Measurements from ENCODE around the gene ADAM19.

The ADAM19 gene

GRCh38 chr5:157463621-157464518, 111.7 kb downstream of the ADAM19 start:
- no peak for DNase-seq (ENCODE audit: insufficient read length)
- peak; percentile 95 for FAIRE-seq
- TF ChIP-seq POLR2A (IDR thresholded peaks at IDR 0.05; ENCODE audit: low read depth, low read length): no peak

GRCh38 chr5:157463081-157463480, 112.5 kb downstream of the ADAM19 start:
- TF ChIP-seq TAF1 (IDR thresholded peaks at IDR 0.05; ENCODE audit: borderline replicate concordance, low read depth, low read length) (no peak), POLR2A (IDR thresholded peaks at IDR 0.05; ENCODE audit: low read depth, low read length) (no peak), POLR2AphosphoS5 (IDR thresholded peaks at IDR 0.05; ENCODE audit: low read depth, low read length) (no peak)
- no peak for DNase-seq (ENCODE audit: insufficient read length)
- no peak for FAIRE-seq

GRCh38 chr5:157460921-157461792, 114.4 kb downstream of the ADAM19 start:
- no peak for FAIRE-seq
- TF ChIP-seq POLR2A (IDR thresholded peaks at IDR 0.05; ENCODE audit: low read depth, low read length) (no peak), POLR2AphosphoS5 (IDR thresholded peaks at IDR 0.05; ENCODE audit: low read depth, low read length) (no peak), TAF1 (IDR thresholded peaks at IDR 0.05; ENCODE audit: borderline replicate concordance, low read depth, low read length) (no peak)
- no peak for DNase-seq (ENCODE audit: insufficient read length)

- no peak for TF ChIP-seq POLR2A (IDR thresholded peaks at IDR 0.05; ENCODE audit: low read depth, low read length)
- TF ChIP-seq POLR2AphosphoS5 (IDR thresholded peaks at IDR 0.05; ENCODE audit: low read depth, low read length): no peak
- TF ChIP-seq TAF1 (IDR thresholded peaks at IDR 0.05; ENCODE audit: borderline replicate concordance, low read depth, low read length): no peak
- FAIRE-seq (peak; percentile 36), DNase-seq (ENCODE audit: insufficient read length) (peak; percentile 34)
Measured at GRCh38 chr5:157459715-157460599, 115.6 kb downstream of the ADAM19 start, which contains the start of gene NIPAL4. Gene NIPAL4, plus strand, starts transcription at chr5:157460213. Its CDS starts 108 bp downstream, at chr5:157460321.

DNA sequence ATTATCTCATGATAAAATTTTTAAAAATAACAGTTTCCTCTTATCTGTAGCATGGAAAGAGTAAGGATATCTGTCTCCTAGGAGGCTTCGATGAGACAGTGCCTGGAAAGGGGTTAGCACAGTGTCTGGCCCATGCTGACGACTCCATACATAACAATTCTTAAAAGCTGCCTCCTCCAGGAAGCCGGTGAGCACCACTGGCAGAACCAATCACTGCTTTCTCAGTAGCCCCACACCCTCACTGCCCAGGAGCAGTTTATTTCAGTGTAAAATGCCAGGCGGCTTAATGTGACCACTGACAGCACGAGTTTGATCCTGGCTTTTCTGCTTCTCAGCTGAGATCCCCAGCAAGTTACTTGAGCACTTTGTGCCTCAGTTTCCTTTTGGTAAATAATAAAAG, 116.7 kb downstream of the ADAM19 start:
- no peak for TF ChIP-seq TAF1 (IDR thresholded peaks at IDR 0.05; ENCODE audit: borderline replicate concordance, low read depth, low read length)
- TF ChIP-seq POLR2A (IDR thresholded peaks at IDR 0.05; ENCODE audit: low read depth, low read length): no peak
- no peak for TF ChIP-seq POLR2AphosphoS5 (IDR thresholded peaks at IDR 0.05; ENCODE audit: low read depth, low read length)
- no peak for FAIRE-seq
- no peak for DNase-seq (ENCODE audit: insufficient read length)

- no peak for FAIRE-seq
- TF ChIP-seq POLR2A (IDR thresholded peaks at IDR 0.05; ENCODE audit: low read depth, low read length): no peak
- TF ChIP-seq TAF1 (IDR thresholded peaks at IDR 0.05; ENCODE audit: borderline replicate concordance, low read depth, low read length): no peak
- no peak for TF ChIP-seq POLR2AphosphoS5 (IDR thresholded peaks at IDR 0.05; ENCODE audit: low read depth, low read length)
Measured at GRCh38 chr5:157457391-157457790, 118.2 kb downstream of the ADAM19 start.

GRCh38 chr5:157456301-157456700, 119.3 kb downstream of the ADAM19 start:
- no peak for TF ChIP-seq POLR2AphosphoS5 (IDR thresholded peaks at IDR 0.05; ENCODE audit: low read depth, low read length)
- TF ChIP-seq TAF1 (IDR thresholded peaks at IDR 0.05; ENCODE audit: borderline replicate concordance, low read depth, low read length): no peak
- TF ChIP-seq POLR2A (IDR thresholded peaks at IDR 0.05; ENCODE audit: low read depth, low read length): no peak
- FAIRE-seq: no peak
- DNase-seq (ENCODE audit: insufficient read length): no peak

More at GRCh38 chr5:157457391-157457790, 118.2 kb downstream of the ADAM19 start:
- no peak for DNase-seq (ENCODE audit: insufficient read length)

DNA sequence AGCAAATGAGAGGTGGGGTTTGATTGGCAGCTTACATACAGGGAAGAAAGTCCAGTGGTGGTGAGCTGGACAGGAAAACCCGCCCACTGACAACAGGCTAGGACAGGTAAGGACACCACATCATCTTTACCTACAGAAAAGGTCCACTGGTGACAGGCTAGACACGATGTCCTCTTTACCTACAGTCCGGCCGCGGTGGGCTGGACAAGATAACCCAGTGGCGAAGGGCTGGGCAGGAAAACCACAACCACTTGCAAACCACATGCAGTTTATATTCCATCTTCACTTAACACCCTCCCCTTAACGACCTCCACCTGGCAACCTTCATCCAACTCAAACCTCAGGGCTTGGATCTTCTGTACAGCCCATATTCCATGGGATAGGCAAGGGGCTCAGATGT, 120.5 kb downstream of the ADAM19 start:
- TF ChIP-seq POLR2A (IDR thresholded peaks at IDR 0.05; ENCODE audit: low read depth, low read length) (no peak), POLR2AphosphoS5 (IDR thresholded peaks at IDR 0.05; ENCODE audit: low read depth, low read length) (no peak), TAF1 (IDR thresholded peaks at IDR 0.05; ENCODE audit: borderline replicate concordance, low read depth, low read length) (no peak)
- no peak for DNase-seq (ENCODE audit: insufficient read length)
- FAIRE-seq: no peak

DNA sequence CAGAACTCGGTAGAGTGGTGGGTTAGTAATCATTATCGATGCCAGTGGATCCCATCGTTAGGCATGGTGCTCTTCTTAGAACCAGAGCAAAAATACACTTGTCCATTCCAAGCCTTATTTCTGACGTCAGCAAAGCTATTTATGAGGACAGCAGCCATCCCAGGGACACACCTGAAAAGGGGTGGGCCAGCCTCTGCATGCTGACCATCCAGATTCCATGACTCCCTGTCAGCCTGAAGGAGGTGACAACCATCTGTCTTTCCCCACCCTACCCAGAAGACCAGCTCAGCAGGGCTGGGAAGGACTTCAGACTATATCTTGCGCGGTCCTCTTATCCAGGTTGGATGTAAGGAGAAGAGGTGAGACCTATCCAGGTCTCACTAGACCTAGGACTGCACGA, 121.3 kb downstream of the ADAM19 start:
- DNase-seq (ENCODE audit: insufficient read length) (no peak), FAIRE-seq (no peak)
- TF ChIP-seq POLR2A (IDR thresholded peaks at IDR 0.05; ENCODE audit: low read depth, low read length) (no peak), POLR2AphosphoS5 (IDR thresholded peaks at IDR 0.05; ENCODE audit: low read depth, low read length) (no peak), TAF1 (IDR thresholded peaks at IDR 0.05; ENCODE audit: borderline replicate concordance, low read depth, low read length) (no peak)

DNA sequence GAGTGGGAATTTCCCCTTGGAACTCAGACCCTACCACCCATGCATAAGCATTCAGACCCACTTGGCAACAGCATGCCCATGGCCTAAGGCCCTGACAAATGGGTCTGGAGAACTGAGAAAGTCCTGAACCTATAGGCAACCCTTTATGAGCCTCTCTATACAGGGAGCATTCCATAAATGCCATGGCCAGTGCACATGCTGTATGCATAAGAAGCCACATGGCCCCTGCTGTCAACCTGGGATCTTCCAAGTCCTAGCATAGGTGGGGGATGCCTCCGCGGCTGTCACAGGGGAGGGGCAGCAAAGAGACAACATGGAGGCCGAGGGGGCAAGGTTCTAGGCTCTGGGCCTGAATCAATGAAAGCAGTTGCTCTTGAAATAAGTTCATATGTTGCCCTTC, 123.8 kb downstream of the ADAM19 start:
- FAIRE-seq (no peak), DNase-seq (ENCODE audit: insufficient read length) (no peak)
- TF ChIP-seq POLR2AphosphoS5 (IDR thresholded peaks at IDR 0.05; ENCODE audit: low read depth, low read length) (no peak), TAF1 (IDR thresholded peaks at IDR 0.05; ENCODE audit: borderline replicate concordance, low read depth, low read length) (no peak), POLR2A (IDR thresholded peaks at IDR 0.05; ENCODE audit: low read depth, low read length) (no peak)

GRCh38 chr5:157450024-157450423, 125.6 kb downstream of the ADAM19 start:
- no peak for DNase-seq (ENCODE audit: insufficient read length)
- TF ChIP-seq POLR2A (IDR thresholded peaks at IDR 0.05; ENCODE audit: low read depth, low read length) (no peak), POLR2AphosphoS5 (IDR thresholded peaks at IDR 0.05; ENCODE audit: low read depth, low read length) (no peak), TAF1 (IDR thresholded peaks at IDR 0.05; ENCODE audit: borderline replicate concordance, low read depth, low read length) (no peak)
- FAIRE-seq: no peak

Measured in GM12892 (cell line).